Muscle of back (tissue), 13 donors: ENCODE data around the gene ELAVL4. TPM values are rescaled to one million over a fixed set of nuclear protein-coding genes. Genes with fewer than 3 reads are reported as not detected.

Experiments used
- DNase-seq, 3 donors: peaks; one replicate each; pipeline versions ENCODE4 v3.0.0 to v3.0.0-alpha.2; 2013
- long read RNA-seq, 9 donors: transcript quantifications; one replicate each; lab custom pipeline, GENCODE V29; 2026
- polyA plus RNA-seq, 10 donors: library from polyadenylated mRNA; unstranded; fragments of 120-200 nt; gene quantifications; one replicate each; pipeline ENCODE4 v1.2.1, GENCODE V29; 2013; ENCODE audit not compliant: insufficient read length in 10 of 10

The ELAVL4 gene
- 1 to 10 TPM in 1 of 10 donors, under 1 TPM in 8, not detected in 1; 0.07 to 1.2 (median 0.24) TPM for polyA plus RNA-seq
- long read RNA-seq, donor 1, result 0 reads
- long read RNA-seq, donor 2, result 0 reads
- long read RNA-seq, donor 3, result 0 reads
- long read RNA-seq, donor 4, result 0 reads
- long read RNA-seq, donor 5, result 0 reads
- long read RNA-seq, donor 6, partial matches to known transcripts, result 0 of 1 reads
- long read RNA-seq, donor 6, other reads (novel, unspliced or antisense), result 0 of 1 reads
- long read RNA-seq, donor 7, result 0 reads
- long read RNA-seq, donor 8, result 0 reads
- long read RNA-seq, donor 9, result 0 reads

DNA sequence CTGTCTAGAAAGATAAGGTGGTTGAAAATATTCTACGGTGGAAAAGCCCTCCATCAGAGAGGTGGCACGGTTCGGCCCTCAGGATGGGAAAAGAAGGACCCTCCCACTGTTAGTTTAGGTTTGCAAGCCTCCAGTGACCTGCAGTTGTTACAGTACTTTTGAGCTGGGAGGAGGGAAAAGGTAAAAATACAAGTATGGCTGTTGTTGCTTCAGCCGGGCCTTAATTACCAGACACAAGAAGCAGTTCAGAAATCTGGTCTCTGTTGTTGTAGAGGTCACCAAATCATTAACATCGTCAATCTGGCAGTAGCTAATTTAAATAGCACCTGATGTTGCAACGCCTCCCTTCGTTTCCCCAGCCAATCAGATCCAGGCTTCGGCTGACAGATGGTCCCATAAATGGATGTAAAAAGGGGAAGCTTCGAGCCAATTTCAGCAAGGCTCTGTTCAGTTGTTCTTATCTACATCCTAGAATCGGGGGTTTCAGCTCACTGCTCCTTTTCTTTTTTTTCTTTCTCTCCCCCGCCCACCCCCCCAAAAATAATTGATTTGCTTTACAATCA lies at the start of gene ELAVL4:
ELAVL4 (plus strand) TSS at position 424 of the 563 bp plus-strand sequence. CDS start 270 bp downstream, outside the sequence.
- no peak for DNase-seq

GRCh38 chr1:50060279-50060678 lies 48.4 kb upstream of the ELAVL4 start:
- no peak for DNase-seq

DNA sequence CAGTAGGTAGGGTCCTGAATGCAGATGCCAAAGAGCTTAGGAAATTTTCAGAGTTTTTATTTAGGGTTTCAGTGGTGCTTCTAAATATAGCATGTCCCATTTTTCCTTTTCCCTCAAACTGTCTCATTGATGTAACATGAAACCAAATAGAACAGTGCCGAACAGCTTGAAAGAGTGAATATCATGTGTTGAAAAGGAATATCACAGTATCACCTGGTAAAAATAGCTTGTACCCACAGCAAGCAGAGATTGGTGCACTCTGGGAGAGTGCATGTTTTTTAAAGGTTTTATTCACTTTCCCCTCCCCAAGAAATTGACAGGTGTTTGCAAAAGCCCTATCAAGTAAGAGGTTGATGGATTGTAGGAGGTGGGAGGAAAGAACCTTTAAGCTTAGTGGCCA lies 41.9 kb upstream of the ELAVL4 start:
- no peak for DNase-seq

DNA sequence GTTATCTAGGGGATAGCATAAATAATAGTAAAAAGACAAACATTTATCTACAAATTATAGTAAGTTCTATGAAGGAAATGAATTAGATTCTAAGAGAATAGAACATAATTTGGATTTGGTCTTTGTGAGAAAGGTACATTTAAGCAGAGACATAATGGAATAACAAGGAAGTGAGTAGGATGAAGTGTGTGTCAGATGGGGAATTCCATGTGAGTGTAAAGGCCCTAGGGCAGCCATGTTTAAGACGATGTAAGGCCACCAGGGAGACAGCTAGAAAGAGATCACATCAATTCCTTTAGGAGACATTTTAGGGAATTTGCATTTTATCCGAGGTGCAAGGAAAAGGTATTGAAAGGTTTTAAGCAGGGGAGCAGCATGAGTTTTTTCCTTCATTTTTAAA lies 33.8 kb upstream of the ELAVL4 start:
- DNase-seq, result no peak

DNA sequence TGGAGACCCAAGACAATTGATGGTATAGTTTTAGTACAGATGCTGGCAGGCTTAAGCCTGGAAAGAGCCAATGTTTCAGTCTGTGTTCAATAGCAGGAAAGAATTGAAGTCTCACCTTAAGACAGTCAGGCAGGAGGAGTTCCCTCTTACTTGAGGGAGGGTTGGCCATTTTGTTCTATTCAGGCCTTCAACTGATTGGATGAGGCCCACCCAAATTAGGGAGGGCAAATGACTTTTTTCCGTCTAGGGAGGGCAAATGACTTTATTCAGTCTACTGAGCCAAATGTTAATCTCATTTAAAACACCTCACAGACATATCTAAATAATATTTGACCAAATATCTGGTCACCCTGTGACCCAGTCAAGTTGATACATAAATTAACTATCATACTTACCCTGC lies 31.4 kb upstream of the ELAVL4 start:
- DNase-seq, result no peak

DNA sequence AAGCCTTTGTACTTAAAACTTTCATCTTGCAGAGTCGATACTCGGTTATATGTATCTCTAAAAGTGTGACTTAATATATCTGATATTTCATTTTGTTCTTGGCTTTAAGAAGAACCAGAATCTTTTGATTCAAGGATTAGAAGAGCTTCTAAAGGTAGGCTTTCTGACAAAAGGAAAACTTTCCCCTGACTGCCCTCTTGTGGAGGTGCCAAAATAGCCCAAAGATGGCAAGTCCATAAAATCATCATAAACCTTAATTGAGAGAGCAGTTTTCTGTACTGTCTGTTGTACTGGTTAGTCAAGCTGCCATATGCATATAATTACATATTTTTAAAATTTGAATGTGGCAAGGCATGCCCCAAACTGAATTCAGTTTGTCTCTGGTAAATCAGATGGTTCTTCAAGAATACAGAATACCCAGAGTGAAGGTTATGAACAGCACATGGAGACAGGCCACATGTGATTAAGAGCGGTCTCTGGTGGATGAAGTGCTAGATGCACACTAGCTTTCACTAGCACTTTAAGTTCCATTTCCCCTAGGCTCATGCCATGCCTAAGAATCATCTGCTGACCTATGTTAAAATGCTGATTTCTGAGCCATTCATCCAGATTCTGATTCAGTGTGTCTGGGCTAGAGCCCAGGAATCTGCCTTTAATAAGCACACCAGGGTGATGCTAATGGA lies 27.7 kb upstream of the ELAVL4 start:
- DNase-seq, result no peak

- no peak for DNase-seq
Observed at GRCh38 chr1:50084389-50084788, 24.3 kb upstream of the ELAVL4 start.

GRCh38 chr1:50091068-50091467 lies 17.7 kb upstream of the ELAVL4 start:
- no peak for DNase-seq

- DNase-seq, result no peak
Observed at GRCh38 chr1:50095716-50096115, 13.0 kb upstream of the ELAVL4 start.

- DNase-seq, result no peak
Observed at GRCh38 chr1:50097021-50097679, 11.6 kb upstream of the ELAVL4 start.

DNA sequence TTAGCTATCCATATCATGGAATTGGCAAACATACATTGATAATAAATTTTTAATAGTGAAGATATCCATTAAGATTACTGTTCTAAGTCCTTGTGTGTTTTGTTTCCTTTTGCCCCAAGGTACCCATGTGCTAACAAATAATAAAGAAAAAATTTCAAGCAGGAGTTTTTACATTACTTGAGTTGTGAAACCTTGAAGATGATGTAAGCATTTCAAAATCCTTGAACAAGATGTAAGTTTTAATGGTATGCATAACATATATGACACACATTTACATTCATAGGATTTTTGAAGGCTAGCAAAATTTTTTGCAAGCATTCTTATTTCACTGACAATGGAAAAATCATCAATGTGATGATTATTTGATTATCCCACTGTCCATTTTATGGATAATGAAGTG lies 10.9 kb upstream of the ELAVL4 start:
- no peak for DNase-seq

DNA sequence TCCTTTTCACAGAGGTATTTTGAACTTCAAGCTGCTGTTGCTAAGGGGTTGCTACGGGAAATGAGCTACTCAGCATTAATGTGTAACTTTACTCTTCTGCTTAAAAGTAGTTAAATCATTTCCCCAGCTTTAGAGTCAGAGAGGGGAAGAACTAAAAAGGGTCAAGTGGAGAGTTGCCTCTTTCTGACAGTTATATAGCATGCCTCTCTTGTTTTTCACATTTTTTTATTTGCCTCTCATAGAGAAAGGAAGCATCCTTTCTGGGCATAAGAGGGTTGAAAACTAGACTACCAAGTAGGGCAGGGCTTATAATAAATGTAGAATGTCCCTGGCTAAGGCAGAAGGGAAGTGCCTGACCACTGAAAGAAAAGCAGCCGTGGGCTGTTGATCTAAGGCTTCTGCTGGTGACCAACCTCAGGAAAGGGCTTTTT lies 10.1 kb upstream of the ELAVL4 start:
- no peak for DNase-seq

DNA sequence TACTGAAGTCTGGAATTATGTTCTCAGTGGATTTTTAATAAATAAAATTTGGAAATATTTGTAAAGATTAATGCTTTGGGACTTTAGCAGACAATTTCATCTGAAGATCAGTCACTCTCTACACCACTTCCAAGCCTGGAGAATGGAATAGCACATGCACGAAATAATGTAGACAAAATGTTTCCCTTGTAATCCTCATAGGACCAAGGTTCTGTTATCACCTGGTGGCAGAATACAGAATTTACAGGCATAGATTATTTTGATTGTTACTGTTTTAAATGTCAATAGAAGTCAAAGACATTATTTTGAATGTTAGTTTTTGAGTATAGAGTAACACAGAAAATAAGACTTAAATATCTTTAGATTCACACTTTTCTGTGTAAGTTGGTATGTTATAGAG lies 9.1 kb upstream of the ELAVL4 start:
- no peak for DNase-seq

- no peak for DNase-seq
Observed at GRCh38 chr1:50103615-50104081, 5.1 kb upstream of the ELAVL4 start.

- no peak for DNase-seq
Observed at GRCh38 chr1:50105433-50105832, 3.3 kb upstream of the ELAVL4 start.

GRCh38 chr1:50106095-50106761 lies 2.5 kb upstream of the ELAVL4 start:
- DNase-seq, result no peak

DNA sequence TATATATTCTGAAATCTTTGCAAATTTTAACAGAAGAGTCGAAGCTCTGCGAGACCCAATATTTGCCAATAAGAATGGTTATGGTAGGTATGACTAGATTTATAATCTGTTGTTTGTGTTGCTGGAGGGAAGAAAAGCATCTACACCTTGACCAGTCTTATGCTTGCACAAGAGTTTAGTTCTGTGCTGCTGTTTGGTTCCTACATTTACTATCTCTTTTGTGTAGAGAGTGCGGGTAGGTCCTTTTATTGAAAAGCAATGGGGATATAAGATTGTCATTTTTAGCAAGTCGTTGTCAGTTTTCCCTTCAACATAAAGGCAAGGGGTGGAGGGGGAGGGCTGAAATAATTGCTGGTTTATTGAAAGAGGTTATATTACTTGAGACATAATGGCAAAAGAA lies 396 bp downstream of the ELAVL4 start:
- DNase-seq, result no peak

- DNase-seq, result peak in 1 of 3 donors; percentile 41
Observed at GRCh38 chr1:50109647-50110075, 941 bp downstream of the ELAVL4 start.

GRCh38 chr1:50110151-50110550 lies 1.4 kb downstream of the ELAVL4 start:
- DNase-seq, result peak in 1 of 3 donors; percentile 11

GRCh38 chr1:50110656-50111055 lies 1.9 kb downstream of the ELAVL4 start:
- no peak for DNase-seq

DNA sequence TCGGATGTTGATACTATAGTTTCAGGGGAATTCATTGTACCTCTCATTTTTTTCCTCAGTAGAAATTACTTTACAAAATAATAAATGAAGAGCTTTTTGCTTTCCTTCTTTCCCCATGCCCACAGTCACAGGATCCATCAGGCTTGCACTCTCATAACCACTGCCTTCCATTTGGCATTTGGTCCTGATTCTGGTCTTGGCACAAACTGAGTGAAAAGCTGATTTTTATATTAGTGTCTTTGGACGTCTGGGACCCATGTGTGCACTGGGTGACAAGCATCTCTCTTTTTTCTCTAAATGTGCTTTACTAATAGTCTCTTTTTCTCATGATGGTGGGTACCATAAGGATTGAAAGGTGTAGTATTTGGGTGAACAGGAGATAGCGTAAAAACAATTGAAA lies 2.8 kb downstream of the ELAVL4 start:
- DNase-seq, result no peak

- DNase-seq, result no peak
Observed at GRCh38 chr1:50112193-50112592, 3.5 kb downstream of the ELAVL4 start.
